Neural cell (in vitro differentiated cells): ENCODE results near the gene SLC12A3. TPM values are rescaled to one million over a fixed set of nuclear protein-coding genes. Genes with fewer than 3 reads are reported as not detected.

ENCODE experiments used
- H2AFZ ChIP-seq: fragments of 200-600, 300-800 bp; sonication (generic), shearing (Covaris generic); 2 replicates; pipeline ENCODE4 v1.6.0; 2014; ENCODE audit warnings: low read depth, mild to moderate bottlenecking, antibody characterized with exemption, low read length, moderate library complexity
- H3F3A ChIP-seq: fragments of 200-600 bp; shearing (Covaris generic); 2 replicates; pipeline ENCODE4 v1.6.1; 2016; ENCODE audit warnings: mild to moderate bottlenecking, moderate library complexity, mixed read lengths, antibody characterized with exemption, low read length; ENCODE audit not compliant: insufficient read depth, poor library complexity, severe bottlenecking
- H3K27ac ChIP-seq: fragments of 200-600, 300-800 bp; sonication (generic), shearing (Covaris generic); 2 replicates; pipeline ENCODE4 v1.5.1; 2014; ENCODE audit warnings: mild to moderate bottlenecking, low read length, moderate library complexity
- H3K27me3 ChIP-seq: fragments of 300-800, 200-600 bp; sonication (generic), shearing (Covaris generic); 2 replicates; pipeline ENCODE4 v1.6.0; 2014; ENCODE audit warnings: mild to moderate bottlenecking, low read depth, low read length, moderate library complexity; ENCODE audit not compliant: insufficient read depth
- H3K36me3 ChIP-seq: fragments of 300-800, 200-600 bp; sonication (generic), shearing (Covaris generic); 2 replicates; pipeline ENCODE4 v1.5.1; 2014; ENCODE audit warnings: mild to moderate bottlenecking, antibody characterized with exemption, low read length, moderate library complexity; ENCODE audit not compliant: insufficient read depth
- H3K4me2 ChIP-seq: fragments of 300-800, 200-600 bp; sonication (generic), shearing (Covaris generic); 2 replicates; pipeline ENCODE4 v1.6.0; 2014; ENCODE audit warnings: mild to moderate bottlenecking, low read length
- H3K4me3 ChIP-seq: fragments of 300-800, 200-600 bp; sonication (generic), shearing (Covaris generic); 2 replicates; pipeline ENCODE4 v1.5.1; 2014; ENCODE audit warnings: mild to moderate bottlenecking, low read length, moderate library complexity
- H3K79me2 ChIP-seq: fragments of 200-600 bp; shearing (Covaris generic); replicated peaks from 2 replicates; pipeline ENCODE4 v1.6.0; 2014; ENCODE audit warnings: mild to moderate bottlenecking, low read length, moderate library complexity; ENCODE audit not compliant: insufficient read depth
- H3K9ac ChIP-seq: fragments of 300-800, 200-600 bp; sonication (generic), shearing (Covaris generic); 2 replicates; pipeline ENCODE4 v1.6.1; 2016; ENCODE audit warnings: mild to moderate bottlenecking, low read length, mixed read lengths
- H3K9me2 ChIP-seq: fragments of 200-600 bp; shearing (Covaris generic); 2 replicates; pipeline ENCODE4 v1.6.1; 2016; ENCODE audit warnings: mild to moderate bottlenecking, low read length, mixed read lengths; ENCODE audit not compliant: insufficient read depth
- H3K9me3 ChIP-seq: fragments of 200-600, 300-800 bp; sonication (generic), shearing (Covaris generic); 2 replicates; pipeline ENCODE4 v1.6.1; 2016; ENCODE audit warnings: mild to moderate bottlenecking, mixed run types, low read length, moderate library complexity, mixed read lengths
- H4K20me1 ChIP-seq: fragments of 200-600 bp; shearing (Covaris generic); 2 replicates; pipeline ENCODE4 v1.6.1; 2016; ENCODE audit warnings: mild to moderate bottlenecking, mixed run types; ENCODE audit not compliant: insufficient read depth
- EP300 ChIP-seq: fragments of 450-650 bp; conservative IDR thresholded peaks from 2 replicates; pipeline ENCODE4 v1.6.1; 2014; ENCODE audit warnings: antibody characterized with exemption, mild to moderate bottlenecking, moderate library complexity; ENCODE audit not compliant: poor library complexity, severe bottlenecking
- EZH2 ChIP-seq: fragments of 200-600, 300-800 bp; shearing (Covaris generic), sonication (generic); IDR thresholded peaks from 2 replicates; pipeline ENCODE4 v1.6.1; 2014; ENCODE audit warnings: antibody characterized with exemption, low read length, borderline replicate concordance, mild to moderate bottlenecking; ENCODE audit not compliant: insufficient read depth, poor library complexity, severe bottlenecking
- MXI1 ChIP-seq: fragments of 450-650 bp; conservative IDR thresholded peaks from 2 replicates; pipeline ENCODE4 v1.6.1; 2014; ENCODE audit warnings: antibody characterized with exemption, mild to moderate bottlenecking; ENCODE audit not compliant: poor library complexity, severe bottlenecking
- POLR2AphosphoS5 ChIP-seq: IDR thresholded peaks from 2 replicates; pipeline ENCODE4 v1.6.1; 2012
- RAD21 ChIP-seq: fragments of 450-650 bp; conservative IDR thresholded peaks from 2 replicates; pipeline ENCODE4 v1.6.1; 2014; ENCODE audit warnings: antibody characterized with exemption, mild to moderate bottlenecking, moderate library complexity
- SMC3 ChIP-seq: fragments of 450-650 bp; conservative IDR thresholded peaks from 2 replicates; pipeline ENCODE4 v1.6.1; 2014; ENCODE audit warnings: antibody characterized with exemption, mild to moderate bottlenecking, moderate library complexity; ENCODE audit not compliant: poor library complexity
- TAF1 ChIP-seq: IDR thresholded peaks from 2 replicates; pipeline ENCODE4 v1.6.1; 2012; ENCODE audit warnings: low read depth
- polyA plus RNA-seq: library from polyadenylated mRNA; depleted of rRNA; stranded (reverse); fragments of >200 nt; gene quantifications from 2 replicates; pipeline ENCODE4 v1.2.3, GENCODE V29; 2014
- TF ChIP-seq, protein P1 (sequence below): IDR thresholded peaks from 2 replicates; pipeline ENCODE4 v1.6.1; 2012; ENCODE audit warnings: borderline replicate concordance
- TF ChIP-seq, protein P2 (sequence below): fragments of 450-650 bp; IDR thresholded peaks from 2 replicates; pipeline ENCODE4 v1.5.1; 2014; ENCODE audit warnings: antibody characterized with exemption, mild to moderate bottlenecking, moderate library complexity; ENCODE audit not compliant: poor library complexity, severe bottlenecking

Gene SLC12A3
- polyA plus RNA-seq, 1 donor from 2014 or later = 0.09 TPM

DNA sequence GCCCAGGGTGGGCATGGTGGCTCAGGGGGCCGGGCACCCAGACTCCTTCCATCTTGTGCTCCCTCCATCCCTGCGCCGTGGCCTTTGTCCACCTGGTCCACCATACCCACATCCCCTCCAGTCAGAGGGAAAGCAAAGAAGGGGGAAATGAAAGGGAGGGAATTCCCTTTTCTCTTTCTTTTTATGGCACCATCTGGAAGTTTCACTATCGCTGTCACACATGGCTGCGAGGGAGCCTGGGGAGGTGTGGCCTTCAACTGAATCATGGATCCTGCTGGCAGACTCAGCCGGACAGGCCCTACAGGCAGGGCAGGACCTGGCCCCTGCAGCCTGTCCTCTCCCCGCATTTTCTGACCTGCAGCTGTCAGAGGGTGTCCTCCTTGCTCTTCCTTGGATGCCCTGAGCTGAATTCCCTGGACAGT is 6.2 kb downstream of the SLC12A3 start (continued):
- TF ChIP-seq, protein P1, sequence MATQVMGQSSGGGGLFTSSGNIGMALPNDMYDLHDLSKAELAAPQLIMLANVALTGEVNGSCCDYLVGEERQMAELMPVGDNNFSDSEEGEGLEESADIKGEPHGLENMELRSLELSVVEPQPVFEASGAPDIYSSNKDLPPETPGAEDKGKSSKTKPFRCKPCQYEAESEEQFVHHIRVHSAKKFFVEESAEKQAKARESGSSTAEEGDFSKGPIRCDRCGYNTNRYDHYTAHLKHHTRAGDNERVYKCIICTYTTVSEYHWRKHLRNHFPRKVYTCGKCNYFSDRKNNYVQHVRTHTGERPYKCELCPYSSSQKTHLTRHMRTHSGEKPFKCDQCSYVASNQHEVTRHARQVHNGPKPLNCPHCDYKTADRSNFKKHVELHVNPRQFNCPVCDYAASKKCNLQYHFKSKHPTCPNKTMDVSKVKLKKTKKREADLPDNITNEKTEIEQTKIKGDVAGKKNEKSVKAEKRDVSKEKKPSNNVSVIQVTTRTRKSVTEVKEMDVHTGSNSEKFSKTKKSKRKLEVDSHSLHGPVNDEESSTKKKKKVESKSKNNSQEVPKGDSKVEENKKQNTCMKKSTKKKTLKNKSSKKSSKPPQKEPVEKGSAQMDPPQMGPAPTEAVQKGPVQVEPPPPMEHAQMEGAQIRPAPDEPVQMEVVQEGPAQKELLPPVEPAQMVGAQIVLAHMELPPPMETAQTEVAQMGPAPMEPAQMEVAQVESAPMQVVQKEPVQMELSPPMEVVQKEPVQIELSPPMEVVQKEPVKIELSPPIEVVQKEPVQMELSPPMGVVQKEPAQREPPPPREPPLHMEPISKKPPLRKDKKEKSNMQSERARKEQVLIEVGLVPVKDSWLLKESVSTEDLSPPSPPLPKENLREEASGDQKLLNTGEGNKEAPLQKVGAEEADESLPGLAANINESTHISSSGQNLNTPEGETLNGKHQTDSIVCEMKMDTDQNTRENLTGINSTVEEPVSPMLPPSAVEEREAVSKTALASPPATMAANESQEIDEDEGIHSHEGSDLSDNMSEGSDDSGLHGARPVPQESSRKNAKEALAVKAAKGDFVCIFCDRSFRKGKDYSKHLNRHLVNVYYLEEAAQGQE = no peak
- no peak for TF ChIP-seq POLR2AphosphoS5

DNA sequence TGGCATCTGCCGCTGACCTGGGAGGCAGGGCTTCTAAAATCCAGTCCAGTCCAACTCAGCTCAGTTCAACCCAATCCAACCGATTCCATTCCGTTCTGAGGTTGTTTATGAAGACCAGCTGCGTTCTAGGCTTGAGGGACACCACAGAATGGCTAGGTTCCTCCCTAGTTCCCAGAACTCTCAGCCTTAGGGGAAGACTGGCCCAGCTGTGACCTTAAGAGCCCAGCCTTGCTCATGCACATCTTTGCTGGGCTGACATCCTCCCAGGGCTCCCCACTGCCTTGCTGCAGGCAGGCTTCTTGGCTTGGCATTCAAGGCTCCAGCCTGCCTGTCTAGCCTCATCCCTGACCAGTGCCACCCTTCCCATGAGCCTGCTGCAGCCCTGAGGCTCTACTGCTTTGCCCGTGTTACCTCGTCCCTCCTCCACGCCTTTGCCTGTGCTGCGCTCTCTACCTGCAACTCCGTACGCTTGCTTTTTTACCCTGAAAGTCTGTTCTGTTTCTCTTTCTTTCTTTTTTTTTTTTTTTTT is 7.9 kb downstream of the SLC12A3 start:
- Histone ChIP-seq H3K79me2 (no peaks in the 10 kb centered on the region), H2AFZ (no peak overlapping the region), H3K36me3 (no peaks in the 10 kb centered on the region), H4K20me1 (no peaks in the 10 kb centered on the region), H3K4me2 (no peak overlapping the region), H3K27ac (no peak overlapping the region), H3K9me3 (no peaks in the 10 kb centered on the region), H3F3A (no peaks in the 10 kb centered on the region), H3K27me3 (no peaks in the 10 kb centered on the region), H3K9me2 (no peaks in the 10 kb centered on the region), H3K9ac (no peak overlapping the region), H3K4me3 (no peak overlapping the region)
- TF ChIP-seq TAF1 (no peak), MXI1 (no peak), RAD21 (no peak), EZH2 (no peak), EP300 (no peak), POLR2AphosphoS5 (no peak), SMC3 (no peak)
- TF ChIP-seq, protein P1 = no peak
- TF ChIP-seq, protein P2, sequence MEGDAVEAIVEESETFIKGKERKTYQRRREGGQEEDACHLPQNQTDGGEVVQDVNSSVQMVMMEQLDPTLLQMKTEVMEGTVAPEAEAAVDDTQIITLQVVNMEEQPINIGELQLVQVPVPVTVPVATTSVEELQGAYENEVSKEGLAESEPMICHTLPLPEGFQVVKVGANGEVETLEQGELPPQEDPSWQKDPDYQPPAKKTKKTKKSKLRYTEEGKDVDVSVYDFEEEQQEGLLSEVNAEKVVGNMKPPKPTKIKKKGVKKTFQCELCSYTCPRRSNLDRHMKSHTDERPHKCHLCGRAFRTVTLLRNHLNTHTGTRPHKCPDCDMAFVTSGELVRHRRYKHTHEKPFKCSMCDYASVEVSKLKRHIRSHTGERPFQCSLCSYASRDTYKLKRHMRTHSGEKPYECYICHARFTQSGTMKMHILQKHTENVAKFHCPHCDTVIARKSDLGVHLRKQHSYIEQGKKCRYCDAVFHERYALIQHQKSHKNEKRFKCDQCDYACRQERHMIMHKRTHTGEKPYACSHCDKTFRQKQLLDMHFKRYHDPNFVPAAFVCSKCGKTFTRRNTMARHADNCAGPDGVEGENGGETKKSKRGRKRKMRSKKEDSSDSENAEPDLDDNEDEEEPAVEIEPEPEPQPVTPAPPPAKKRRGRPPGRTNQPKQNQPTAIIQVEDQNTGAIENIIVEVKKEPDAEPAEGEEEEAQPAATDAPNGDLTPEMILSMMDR = no peak
